ENCODE data around the gene TTLL10. TPM values are rescaled to one million over a fixed set of nuclear protein-coding genes. Genes with fewer than 3 reads are reported as not detected.

The TTLL10 gene
- total and polyA plus RNA-seq, 2 of the 8 experiments (the other 6 are each of a cell fraction or from before 2014, with no cell fraction given), result 1.1 to 1.7 TPM

DNA sequence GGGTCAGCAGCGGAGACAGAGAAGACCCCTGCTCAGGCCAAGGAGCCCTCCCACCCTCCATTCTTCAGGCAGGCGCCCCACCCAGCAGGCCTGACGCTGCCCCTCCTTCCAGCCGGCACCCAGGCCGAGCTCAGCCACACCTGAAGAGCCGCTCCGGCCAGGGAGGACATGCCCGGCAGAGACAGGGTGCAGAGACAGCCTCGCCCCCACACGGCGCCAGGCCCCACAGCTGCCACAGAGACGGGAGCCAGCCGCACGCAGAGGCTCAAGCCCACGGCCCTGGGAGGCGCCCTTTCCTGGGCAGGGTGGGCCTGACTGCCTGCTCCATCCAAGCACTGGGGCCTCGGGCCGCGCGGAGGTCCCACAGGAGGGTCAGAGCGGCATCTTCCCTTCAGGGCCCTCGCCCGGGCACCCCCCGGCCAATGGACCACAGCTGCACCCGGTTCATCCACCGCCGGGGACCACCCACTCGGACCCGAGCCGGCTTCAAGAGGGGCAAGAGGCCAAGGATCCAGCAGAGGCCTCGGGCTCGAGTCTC is 5.2 kb downstream of the TTLL10 start:
- Histone ChIP-seq H3K36me3 (ENCODE audit: control insufficient read depth in 2 of 4, insufficient read depth in 4 of 4, low read length in 3 of 4) (no peaks in the 10 kb centered on the region), H2AK5ac (ENCODE audit: low read depth, low read length) (no peak overlapping the region), H3K27me3 (replicated peaks in 1 of 4; ENCODE audit: control insufficient read depth in 3 of 4, extremely low read depth in 1 of 4, insufficient read depth in 3 of 4, low read length in 3 of 4) (peaks cover 0 to 8% (median 6%) of the 10 kb centered on the region in 4 experiments; a peak in 4 of 7 replicates), H3K4me2 (ENCODE audit: insufficient read depth in 1 of 2, low read depth in 2 of 2, low read length in 2 of 2) (no peak overlapping the region), H3K4me1 (replicated peaks in 1 of 4; ENCODE audit: control insufficient read depth in 3 of 4, insufficient read depth in 4 of 4, low read length in 3 of 4) (peaks cover 4 to 14% (median 12%) of the 10 kb centered on the region in 4 experiments), H3K79me2 (ENCODE audit: control insufficient read depth in 1 of 2, insufficient read depth in 2 of 2, low read length in 2 of 2) (no peaks in the 10 kb centered on the region), H3K23ac (ENCODE audit: insufficient read length) (no peak overlapping the region), H3K18ac (ENCODE audit: extremely low read depth, low read length) (no peak overlapping the region), H3K79me1 (ENCODE audit: low read depth, low read length) (no peaks in the 10 kb centered on the region), H3K14ac (ENCODE audit: insufficient read length) (no peak overlapping the region), H3K23me2 (ENCODE audit: low read depth, low read length) (peaks cover 3% of the 10 kb centered on the region; the same call in 1 of the 2 replicates), H4K20me1 (replicated peaks in 1 of 2; ENCODE audit: control insufficient read depth in 1 of 2, insufficient read depth in 2 of 2, low read length in 2 of 2) (peaks cover 0 to 7% of the 10 kb centered on the region in 2 experiments), H3K9ac (replicated peaks in 1 of 4; ENCODE audit: extremely low read depth in 1 of 4, low read depth in 3 of 4, low read length in 3 of 4) (no peak overlapping the region), H3K4ac (replicated peaks; ENCODE audit: insufficient read length, low read depth, low read length) (no peak overlapping the region), H4K8ac (ENCODE audit: extremely low read depth, insufficient read depth, low read length) (no peak overlapping the region; the same call in 1 of the 2 replicates), H2BK20ac (ENCODE audit: low read length) (no peak overlapping the region), H3K9me3 (ENCODE audit: insufficient read depth in 2 of 2, low read depth in 1 of 2, low read length in 1 of 2) (peaks cover 4 to 5% of the 10 kb centered on the region in 2 experiments; a peak in 1 of 4 replicates), H2BK12ac (ENCODE audit: low read depth, low read length) (no peak overlapping the region), H3K56ac (replicated peaks; ENCODE audit: insufficient read length, low read depth, low read length) (no peak overlapping the region), H2BK120ac (replicated peaks; ENCODE audit: low read depth, low read length) (no peak overlapping the region), H2BK5ac (ENCODE audit: low read depth, low read length) (no peak overlapping the region), H3K4me3 (ENCODE audit: extremely low read depth in 1 of 4, insufficient read depth in 2 of 4, low read depth in 3 of 4, low read length in 4 of 4) (no peak overlapping the region), H4K5ac (ENCODE audit: insufficient read length, low read depth, low read length) (no peak overlapping the region), H2BK15ac (ENCODE audit: low read length) (no peak overlapping the region), H4K91ac (replicated peaks; ENCODE audit: insufficient read length, low read length) (no peak overlapping the region), H2AFZ (ENCODE audit: low read length) (no peak overlapping the region), H3K27ac (ENCODE audit: low read depth, low read length) (no peak overlapping the region)
- POLR2A ChIA-PET (ENCODE audit: partially characterized antibody), result no interaction called here
- peak in 1 of 2 experiments; percentile 46 for DNase-seq (ENCODE audit: low read depth in 1 of 2, low spot score in 2 of 2)
- WGBS, 2 experiments (ENCODE audit: extremely low coverage in 1 of 2, insufficient coverage in 1 of 2, insufficient read length in 1 of 2, insufficient replicate concordance in 2 of 2, low coverage in 1 of 2, low lambda C conversion rate in 2 of 2, missing lambda C conversion rate in 1 of 2), result 93% methylated on average over 28 of the region's 32 CpGs; no CpG with 5 or more reads in 1 of the 2 experiments
- CTCF ChIA-PET (ENCODE audit: partially characterized antibody), result interaction anchor here (0.6 to 2.0 kb wide), 6 partner anchors 9 to 195 kb away, joined by 3 to 5 read pairs (median 4); no protein-coding TSS in a partner anchor
- no peak for FAIRE-seq
- TF ChIP-seq, protein P1, sequence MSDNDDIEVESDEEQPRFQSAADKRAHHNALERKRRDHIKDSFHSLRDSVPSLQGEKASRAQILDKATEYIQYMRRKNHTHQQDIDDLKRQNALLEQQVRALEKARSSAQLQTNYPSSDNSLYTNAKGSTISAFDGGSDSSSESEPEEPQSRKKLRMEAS (IDR thresholded peaks at IDR 0.05), result no peak
- no peak for TF ChIP-seq POLR2AphosphoS5 (IDR thresholded peaks at IDR 0.05; ENCODE audit: low read depth, low read length)
- TF ChIP-seq SP2 (IDR thresholded peaks at IDR 0.05; ENCODE audit: low read length), result no peak
- TF ChIP-seq CTBP2 (IDR thresholded peaks at IDR 0.05; ENCODE audit: borderline replicate concordance, insufficient read depth, insufficient read length, low read length), result no peak
- no peak for TF ChIP-seq RAD21 (IDR thresholded peaks at IDR 0.05 in 1 of 2, conservative IDR thresholded peaks at IDR 0.05 in 1 of 2; ENCODE audit: low read depth in 2 of 2, low read length in 2 of 2)
- TF ChIP-seq, protein P2, sequence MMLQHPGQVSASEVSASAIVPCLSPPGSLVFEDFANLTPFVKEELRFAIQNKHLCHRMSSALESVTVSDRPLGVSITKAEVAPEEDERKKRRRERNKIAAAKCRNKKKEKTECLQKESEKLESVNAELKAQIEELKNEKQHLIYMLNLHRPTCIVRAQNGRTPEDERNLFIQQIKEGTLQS (IDR thresholded peaks at IDR 0.05; ENCODE audit: insufficient read depth, low read depth, low read length), result no peak
- TF ChIP-seq KDM5A (IDR thresholded peaks at IDR 0.05; ENCODE audit: low read length), result no peak
- TF ChIP-seq SP4 (IDR thresholded peaks at IDR 0.05; ENCODE audit: low read length), result no peak
- TF ChIP-seq, protein P3, sequence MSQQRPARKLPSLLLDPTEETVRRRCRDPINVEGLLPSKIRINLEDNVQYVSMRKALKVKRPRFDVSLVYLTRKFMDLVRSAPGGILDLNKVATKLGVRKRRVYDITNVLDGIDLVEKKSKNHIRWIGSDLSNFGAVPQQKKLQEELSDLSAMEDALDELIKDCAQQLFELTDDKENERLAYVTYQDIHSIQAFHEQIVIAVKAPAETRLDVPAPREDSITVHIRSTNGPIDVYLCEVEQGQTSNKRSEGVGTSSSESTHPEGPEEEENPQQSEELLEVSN (IDR thresholded peaks at IDR 0.05), result no peak
- no peak for TF ChIP-seq CBX8 (IDR thresholded peaks at IDR 0.05; ENCODE audit: borderline replicate concordance, low read depth, low read length)
- TF ChIP-seq HDAC2 (IDR thresholded peaks at IDR 0.05; ENCODE audit: borderline replicate concordance in 1 of 2, low read depth in 2 of 2, low read length in 2 of 2), result no peak

All from H1 (cell line).